GM21786 (cell line): Measurements from ENCODE around the gene AGAP1.
"Not testable (repeated sequence)": the region's sequence is repeated elsewhere in the genome, so short reads cannot be mapped to it uniquely, and the experiment has no call there.

Experiments
- ATAC-seq: cut with Tn5 transposase; IDR thresholded peaks from one replicate; pipeline ENCODE4 v1.9.1; 2021; ENCODE audit not compliant: unreplicated experiment

Gene AGAP1

DNA sequence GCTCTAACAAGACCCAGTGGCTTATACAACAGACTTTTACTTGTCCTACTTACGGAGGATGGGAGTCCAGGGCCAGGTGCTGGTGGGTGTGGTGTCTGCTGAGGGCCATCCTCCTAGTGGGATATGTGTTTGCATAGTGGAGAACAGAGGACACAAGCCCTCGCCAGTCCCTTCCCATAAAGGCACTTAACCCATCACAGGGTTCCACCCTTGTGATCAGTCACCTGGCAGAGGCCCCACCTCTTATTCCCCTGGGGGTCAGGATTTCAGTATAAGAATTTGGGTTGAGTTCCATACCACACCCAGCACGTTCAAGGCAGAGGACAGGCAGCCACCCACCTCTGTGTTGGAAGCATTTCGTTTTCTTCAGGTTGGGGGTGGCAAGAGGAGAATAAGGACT lies 259.0 kb downstream of the AGAP1 start:
- no peak for ATAC-seq

DNA sequence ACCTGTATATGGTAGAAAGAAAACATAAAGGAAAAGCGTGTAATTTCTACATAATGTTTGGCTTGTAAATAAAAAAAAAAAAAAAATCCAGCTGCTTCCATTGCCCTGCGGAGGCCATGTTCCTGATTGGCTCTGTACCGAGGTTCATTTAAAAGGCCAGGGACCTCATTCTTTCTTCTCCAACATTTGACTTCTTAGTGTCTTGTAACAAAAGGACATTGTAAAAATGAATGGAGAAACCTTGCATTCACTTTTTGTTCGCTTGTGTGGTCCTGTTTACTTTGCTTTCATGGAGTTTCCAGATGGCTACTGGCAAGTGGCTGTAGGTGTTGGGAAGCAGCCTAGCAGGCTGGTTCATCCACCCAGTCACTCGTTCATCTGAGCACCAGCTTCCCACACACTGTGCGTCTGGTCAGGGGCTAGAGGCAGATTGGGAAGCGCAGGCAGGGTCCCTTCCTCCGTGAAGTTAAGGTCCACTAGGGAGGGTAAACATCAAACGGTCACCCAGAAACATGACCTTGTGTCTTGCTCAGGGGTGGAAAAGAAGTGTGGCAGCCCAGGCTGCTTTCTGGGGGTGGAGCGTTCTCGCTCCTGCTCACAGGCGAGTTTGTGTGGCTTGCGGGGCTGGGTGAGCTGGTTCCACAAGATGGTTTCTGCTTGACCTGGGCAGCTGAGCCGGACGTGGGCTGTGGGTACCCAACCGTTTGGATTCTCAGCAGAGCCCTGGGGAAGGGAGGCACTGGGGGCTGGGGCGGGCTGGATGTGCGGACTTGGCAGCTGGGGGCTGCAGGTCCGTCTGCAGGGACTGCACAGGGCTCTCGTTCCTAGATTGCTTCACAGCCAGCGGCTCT lies 260.7 kb downstream of the AGAP1 start:
- ATAC-seq = no peak

GRCh38 chr2:235756491-235756890 lies 262.6 kb downstream of the AGAP1 start:
- ATAC-seq = no peak

DNA sequence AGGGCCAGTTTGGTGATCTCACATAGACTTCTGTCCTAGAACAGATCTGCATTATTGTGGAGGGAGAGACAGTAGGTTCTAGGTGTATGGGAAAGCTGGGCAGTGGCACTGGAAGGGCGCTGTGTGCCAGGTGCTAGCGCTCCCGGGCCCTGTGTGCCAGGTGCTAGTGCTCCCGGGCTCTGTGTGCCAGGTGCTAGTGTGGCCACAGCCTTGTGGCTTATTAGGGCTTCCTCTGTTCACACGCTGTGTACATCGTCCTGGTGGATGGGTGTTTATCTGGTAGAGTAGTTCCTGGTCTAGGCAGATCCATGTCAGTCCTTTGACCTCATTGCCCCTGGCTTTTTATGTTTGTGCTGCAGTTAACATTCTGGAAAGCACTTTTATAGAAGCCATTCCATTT lies 263.4 kb downstream of the AGAP1 start:
- ATAC-seq = no peak

DNA sequence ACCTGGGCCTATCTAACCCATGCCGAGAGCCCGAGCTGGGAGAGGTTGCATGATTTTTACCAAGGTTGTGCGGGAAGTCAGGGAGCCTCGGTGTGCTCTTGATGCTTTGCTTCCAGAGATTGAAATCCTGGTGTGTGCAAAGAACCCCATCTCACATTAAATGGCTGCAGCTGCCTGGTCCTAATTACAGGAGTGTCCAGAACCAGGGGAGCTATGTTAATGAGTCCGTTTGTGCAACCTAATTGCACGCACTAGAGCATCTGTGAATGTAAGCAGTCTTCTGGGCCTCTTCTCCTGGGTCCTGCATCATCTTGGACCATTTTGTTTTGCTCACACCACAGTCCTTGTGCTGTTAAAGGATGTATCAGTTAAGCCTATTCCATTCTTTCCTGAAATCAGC lies 263.8 kb downstream of the AGAP1 start:
- ATAC-seq = no peak

DNA sequence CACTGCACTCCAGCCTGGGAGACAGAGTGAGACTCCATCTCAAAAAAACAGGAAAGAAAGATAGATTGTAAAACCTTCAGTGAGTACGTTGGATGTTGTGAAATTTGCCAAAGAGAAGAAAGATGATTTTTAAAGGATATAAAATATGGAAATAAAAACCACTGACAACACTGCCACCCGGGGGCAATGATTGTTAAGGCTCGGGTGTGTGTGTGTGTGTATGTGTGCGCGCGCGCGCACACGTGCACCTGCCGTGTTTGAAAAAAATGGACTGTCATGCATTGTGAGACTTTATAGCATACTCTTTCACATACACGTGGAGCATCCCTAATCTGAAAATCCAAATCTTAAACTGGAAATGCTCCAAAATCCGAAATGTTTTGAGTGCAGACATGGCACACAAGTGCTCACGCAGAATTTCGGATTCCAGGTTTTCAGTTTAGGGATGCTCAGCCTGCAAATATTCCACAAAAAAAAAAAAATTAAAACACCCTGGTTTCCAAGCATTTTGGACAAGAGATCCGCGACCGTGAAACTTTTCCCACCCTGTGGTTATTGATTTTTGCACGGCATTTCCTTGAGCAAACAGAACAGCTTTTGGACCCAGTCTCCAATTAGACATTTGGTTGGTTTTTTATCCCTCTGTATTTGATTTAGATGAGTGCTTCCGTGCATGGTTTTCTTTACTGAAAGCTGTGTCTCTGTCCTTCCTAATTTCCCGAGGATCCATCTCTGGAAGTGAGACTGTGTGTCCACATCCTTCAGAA lies 269.2 kb downstream of the AGAP1 start:
- ATAC-seq = no peak

GRCh38 chr2:235763816-235764215 lies 270.0 kb downstream of the AGAP1 start:
- ATAC-seq = no peak

DNA sequence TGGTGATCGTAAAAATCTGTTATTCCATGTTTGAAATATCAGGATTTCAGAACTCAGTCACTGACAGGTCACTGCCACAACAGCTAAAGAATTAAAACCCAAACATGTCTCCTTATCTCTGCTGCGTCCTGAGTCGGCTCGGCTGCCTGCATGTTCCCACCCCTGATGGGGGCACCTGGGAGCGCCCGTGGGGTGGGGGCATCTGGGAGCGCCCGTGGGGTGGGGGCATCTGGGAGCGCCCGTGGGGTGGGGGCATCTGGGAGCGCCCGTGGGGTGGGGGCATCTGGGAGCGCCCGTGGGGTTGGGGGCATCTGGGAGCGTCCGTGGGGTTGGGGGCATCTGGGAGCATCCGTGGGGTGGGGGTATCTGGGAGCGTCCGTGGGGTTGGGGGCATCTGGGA lies 270.6 kb downstream of the AGAP1 start:
- not testable (repeated sequence) for ATAC-seq

GRCh38 chr2:235765181-235765820 lies 271.5 kb downstream of the AGAP1 start:
- no peak for ATAC-seq

- ATAC-seq = no peak
Measured at GRCh38 chr2:235766278-235766677, 272.4 kb downstream of the AGAP1 start.

GRCh38 chr2:235768606-235769005 lies 274.8 kb downstream of the AGAP1 start:
- ATAC-seq = no peak

DNA sequence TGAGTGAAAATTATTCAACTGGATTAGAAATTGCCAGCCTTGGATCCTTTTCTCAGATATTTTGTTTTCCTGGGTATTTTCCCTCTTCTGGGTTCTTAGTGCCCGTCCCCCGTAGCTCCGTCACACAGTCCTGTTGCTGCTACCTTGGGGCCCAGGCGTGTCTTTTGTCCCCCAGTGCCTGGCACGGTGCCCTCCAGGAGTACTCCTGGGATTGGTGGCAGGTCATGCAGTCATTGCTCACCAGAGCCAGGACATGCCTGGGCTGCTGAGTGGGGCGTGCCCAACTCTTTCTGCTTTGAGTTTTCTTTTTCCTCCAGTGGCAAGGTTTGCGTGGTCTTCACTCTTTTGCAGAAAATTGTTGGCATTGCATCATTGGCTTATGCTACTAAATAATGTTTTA lies 275.2 kb downstream of the AGAP1 start:
- no peak for ATAC-seq

- ATAC-seq = no peak
Measured at GRCh38 chr2:235770909-235771820, 277.3 kb downstream of the AGAP1 start.

DNA sequence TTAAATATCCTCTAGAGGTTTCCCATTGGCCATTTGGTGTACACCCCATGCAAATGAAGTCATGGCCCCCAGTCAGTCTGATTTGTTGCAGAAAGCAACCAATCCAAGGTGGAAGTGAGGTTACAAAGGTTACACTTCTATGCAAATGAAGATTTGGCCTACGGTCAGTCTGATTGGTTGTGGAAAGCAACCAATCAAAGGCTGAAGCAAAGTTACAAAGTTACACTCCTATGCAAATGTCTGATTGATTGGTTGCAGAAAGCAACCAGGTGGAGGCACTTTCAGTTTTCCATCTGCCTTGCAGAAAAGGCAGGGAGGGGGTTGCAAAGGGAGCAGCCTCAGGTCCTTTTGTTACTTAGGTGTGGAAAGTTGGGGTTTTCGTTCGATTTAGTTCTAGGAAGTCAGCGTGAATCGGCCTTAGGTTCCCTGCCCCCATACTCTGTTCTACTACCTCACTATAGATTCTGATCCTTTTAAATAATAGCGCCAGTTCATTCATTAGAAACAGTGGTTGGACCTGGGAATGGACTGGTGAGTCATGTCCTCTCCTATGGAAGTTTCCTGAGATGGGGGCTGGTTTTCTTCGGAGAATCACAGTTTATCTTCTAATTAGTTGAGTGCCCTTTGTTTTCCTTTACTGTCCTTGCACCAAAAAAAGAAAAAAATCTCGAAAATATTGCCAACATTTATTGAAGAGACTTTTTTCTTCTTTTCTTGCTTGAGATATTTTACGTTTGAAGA lies 279.5 kb downstream of the AGAP1 start:
- no peak for ATAC-seq

GRCh38 chr2:235774153-235774870 lies 280.5 kb downstream of the AGAP1 start:
- ATAC-seq = no peak

- no peak for ATAC-seq
Measured at GRCh38 chr2:235776531-235776930, 282.7 kb downstream of the AGAP1 start.

- ATAC-seq = peak; percentile 60
Measured at GRCh38 chr2:235779444-235779896, 285.6 kb downstream of the AGAP1 start.

DNA sequence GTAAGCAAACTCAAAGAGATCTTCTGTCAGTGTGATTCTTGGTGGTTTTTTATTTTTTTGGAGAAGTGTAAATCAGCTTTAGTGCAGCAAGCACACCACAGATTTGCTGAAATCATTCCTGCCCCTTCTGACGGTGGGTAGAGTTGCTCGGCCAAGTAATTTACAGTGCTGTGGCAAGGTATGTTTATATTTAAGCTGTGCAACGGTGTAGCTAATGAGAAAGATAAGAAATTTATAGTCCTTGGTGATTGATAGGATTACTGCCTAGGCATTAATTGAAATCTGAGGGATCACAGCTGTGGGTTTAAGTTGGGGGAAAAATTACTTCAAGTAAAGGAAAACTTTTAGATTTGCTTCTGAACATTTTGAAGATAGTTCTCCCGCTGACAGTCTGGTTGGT lies 286.6 kb downstream of the AGAP1 start:
- ATAC-seq = no peak

DNA sequence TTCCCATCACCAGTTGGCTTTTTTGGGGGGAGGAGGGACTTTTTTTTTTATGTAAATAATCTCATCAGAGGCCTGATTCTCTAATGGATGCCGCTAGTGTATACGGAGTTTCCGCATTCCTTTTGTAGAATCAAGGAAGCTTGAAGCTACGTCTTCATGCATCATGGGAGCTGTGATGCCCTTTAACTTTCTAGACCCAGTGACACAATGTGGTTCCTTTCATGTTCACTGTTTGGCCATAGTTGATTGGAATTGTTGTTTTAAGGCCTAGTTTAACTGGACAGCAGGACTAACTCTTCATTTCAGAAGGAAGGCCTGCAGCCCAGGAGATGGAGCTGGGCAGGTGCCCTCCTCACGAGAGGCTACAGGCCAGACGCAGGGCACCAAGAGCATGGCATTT lies 287.9 kb downstream of the AGAP1 start:
- ATAC-seq = no peak
